BLaER1 treated with 17β-estradiol and CSF1 and Interleukin-3, amounts not matched to agents 10 nM and 100 nM (cell line): ENCODE data around the gene CALCA.

Experiments used
- H3K27ac ChIP-seq, 11 experiments: shearing (Covaris generic); formaldehyde crosslinking; 2 replicates each; pipeline ENCODE4 v1.8.1; 2022
- H3K27me3 ChIP-seq, 11 experiments: shearing (Covaris generic); formaldehyde crosslinking; 2 replicates each; pipeline ENCODE4 v1.8.1; 2022
- H3K36me3 ChIP-seq, 11 experiments: shearing (Covaris generic); formaldehyde crosslinking; 2 replicates each; pipeline ENCODE4 v1.8.1; 2022
- H3K4me1 ChIP-seq, 10 experiments: shearing (Covaris generic); formaldehyde crosslinking; 2 replicates each; pipeline ENCODE4 v1.8.1; 2022
- H3K4me2 ChIP-seq, 11 experiments: shearing (Covaris generic); formaldehyde crosslinking; 2 replicates each; pipeline ENCODE4 v1.8.1; 2022
- H3K4me3 ChIP-seq, 10 experiments: shearing (Covaris generic); formaldehyde crosslinking; 2 replicates each; pipeline ENCODE4 v1.8.1; 2022
- H3K9ac ChIP-seq, 11 experiments: shearing (Covaris generic); formaldehyde crosslinking; 2 replicates each; pipeline ENCODE4 v1.8.1; 2022
- H3K9me3 ChIP-seq, 11 experiments: shearing (Covaris generic); formaldehyde crosslinking; replicated peaks in 1 of 11; 2 replicates each; pipeline ENCODE4 v1.8.1; 2022
- H4K20me1 ChIP-seq, 11 experiments: shearing (Covaris generic); formaldehyde crosslinking; 2 replicates each; pipeline ENCODE4 v1.8.1; 2022
- Cebpa-rat ChIP-seq, 11 experiments: shearing (Covaris generic); IDR thresholded peaks; 2 replicates each; pipeline ENCODE4 v1.8.1; 2022

CALCA gene

GRCh38 chr11:14927146-14927545 lies 45.0 kb downstream of the CALCA start:
- H3K4me1 ChIP-seq: no peaks in the 10 kb centered on the region
- no peak overlapping the region for H3K4me3 ChIP-seq
- TF ChIP-seq Cebpa-rat (IDR thresholded peaks at IDR 0.05): no peak
- H3K27ac ChIP-seq: no peak overlapping the region
- H3K36me3 ChIP-seq: peaks cover 0 to 5% (median 0%) of the 10 kb centered on the region in 11 experiments; a peak in 1 of 22 replicates
- no peaks in the 10 kb centered on the region for H3K27me3 ChIP-seq
- H3K4me2 ChIP-seq: no peak overlapping the region
- no peaks in the 10 kb centered on the region for H4K20me1 ChIP-seq
- no peak overlapping the region for H3K9ac ChIP-seq
- H3K9me3 ChIP-seq: peaks cover 17 to 30% (median 22%) of the 10 kb centered on the region in 11 experiments; a peak in 21 of 22 replicates

- Histone ChIP-seq H3K4me3 (no peak overlapping the region), H3K4me1 (no peaks in the 10 kb centered on the region), H3K4me2 (no peak overlapping the region), H3K9me3 (peaks cover 16 to 26% (median 20%) of the 10 kb centered on the region in 11 experiments; a peak in 21 of 22 replicates), H3K27me3 (no peaks in the 10 kb centered on the region), H3K36me3 (peaks cover 0 to 5% (median 0%) of the 10 kb centered on the region in 11 experiments; a peak in 1 of 22 replicates), H3K27ac (no peak overlapping the region), H3K9ac (no peak overlapping the region), H4K20me1 (no peaks in the 10 kb centered on the region)
- no peak for TF ChIP-seq Cebpa-rat (IDR thresholded peaks at IDR 0.05)
These were observed 47.8 kb downstream of the CALCA start for GRCh38 chr11:14924318-14924717.
